Middle frontal gyrus (tissue), 1 donor: ENCODE data around the gene FAM47C.
"Not testable (repeated sequence)": the region's sequence is repeated elsewhere in the genome, so short reads cannot be mapped to it uniquely, and the experiment has no call there.

Source experiments
- DNase-seq: peaks from one replicate; pipeline ENCODE4 v3.0.0-alpha.2; 2015; ENCODE audit warnings: low spot score; ENCODE audit errors: extremely low spot score

Gene FAM47C

GRCh38 chrX:37008182-37008581 is at the start of gene FAM47C:
FAM47C (plus strand) TSS chrX:37008366; CDS start chrX:37008411, 45 bp downstream.
- not testable (repeated sequence) for DNase-seq

GRCh38 chrX:36961590-36961989 is 46.6 kb upstream of the FAM47C start:
- no peak for DNase-seq

GRCh38 chrX:36963069-36963808 is 44.9 kb upstream of the FAM47C start:
- DNase-seq: no peak

- DNase-seq: no peak
Measured at GRCh38 chrX:36963852-36964251, 44.3 kb upstream of the FAM47C start.

- DNase-seq: no peak
Measured at GRCh38 chrX:36973575-36973974, 34.6 kb upstream of the FAM47C start.

- DNase-seq: no peak
Measured at GRCh38 chrX:36974911-36975310, 33.3 kb upstream of the FAM47C start.

- no peak for DNase-seq
Measured at GRCh38 chrX:36978886-36979285, 29.3 kb upstream of the FAM47C start.

GRCh38 chrX:36983831-36984230 is 24.3 kb upstream of the FAM47C start:
- no peak for DNase-seq

- not testable (repeated sequence) for DNase-seq
Measured at GRCh38 chrX:36985416-36986209, 22.6 kb upstream of the FAM47C start.

GRCh38 chrX:36986231-36986630 is 21.9 kb upstream of the FAM47C start:
- DNase-seq: no peak

- not testable (repeated sequence) for DNase-seq
Measured at GRCh38 chrX:36987212-36987611, 21.0 kb upstream of the FAM47C start.

GRCh38 chrX:37000140-37000539 is 8.0 kb upstream of the FAM47C start:
- DNase-seq: no peak

- no peak for DNase-seq
Measured at GRCh38 chrX:37010496-37010895, 2.3 kb downstream of the FAM47C start.

- not testable (repeated sequence) for DNase-seq
Measured at GRCh38 chrX:37034260-37034659, 26.1 kb downstream of the FAM47C start.

- not testable (repeated sequence) for DNase-seq
Measured at GRCh38 chrX:37036674-37037220, 28.6 kb downstream of the FAM47C start.

- DNase-seq: not testable (repeated sequence)
Measured at GRCh38 chrX:37038814-37039213, 30.6 kb downstream of the FAM47C start.

- not testable (repeated sequence) for DNase-seq
Measured at GRCh38 chrX:37042956-37043885, 35.1 kb downstream of the FAM47C start.

GRCh38 chrX:37047776-37048175 is 39.6 kb downstream of the FAM47C start:
- DNase-seq: no peak

GRCh38 chrX:37057572-37057971 is 49.4 kb downstream of the FAM47C start:
- DNase-seq: not testable (repeated sequence)

GRCh38 chrX:37060999-37061398 is 52.8 kb downstream of the FAM47C start:
- no peak for DNase-seq
